Hepatocyte (in vitro differentiated cells): ENCODE data around the gene LOXHD1.

ENCODE experiments used
- EZH2 ChIP-seq: fragments of 200-600 bp; sonication (generic); IDR thresholded peaks from 2 replicates; pipeline ENCODE4 v1.6.1; 2016; ENCODE audit warnings: antibody characterized with exemption, mild to moderate bottlenecking, borderline replicate concordance
- TF ChIP-seq, protein P1 (sequence below): fragments of 200-600 bp; sonication (generic); IDR thresholded peaks from 2 replicates; pipeline ENCODE4 v1.5.1; 2016; ENCODE audit warnings: antibody characterized with exemption, mild to moderate bottlenecking; ENCODE audit not compliant: poor library complexity

DNA sequence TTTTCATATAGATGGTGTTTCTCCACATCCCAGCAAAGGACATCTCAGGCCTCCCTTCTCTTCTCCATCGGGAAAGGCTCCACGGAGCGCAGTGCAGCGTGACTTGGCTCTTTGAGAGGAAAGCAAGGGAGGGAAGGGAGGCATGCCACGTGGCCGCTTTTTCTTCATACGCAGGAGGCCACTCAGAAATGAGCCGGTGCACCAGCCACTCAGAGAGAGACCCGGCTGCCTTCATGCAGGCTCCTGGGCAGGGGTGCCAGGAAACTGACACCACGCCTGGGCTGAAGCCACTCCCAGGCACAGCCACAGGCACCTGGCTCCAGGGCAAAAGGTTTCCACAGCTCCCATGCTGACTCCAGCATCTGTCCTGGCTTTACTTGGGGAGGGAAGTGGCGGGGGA, 11.1 kb upstream of the LOXHD1 start:
- TF ChIP-seq, protein P1, sequence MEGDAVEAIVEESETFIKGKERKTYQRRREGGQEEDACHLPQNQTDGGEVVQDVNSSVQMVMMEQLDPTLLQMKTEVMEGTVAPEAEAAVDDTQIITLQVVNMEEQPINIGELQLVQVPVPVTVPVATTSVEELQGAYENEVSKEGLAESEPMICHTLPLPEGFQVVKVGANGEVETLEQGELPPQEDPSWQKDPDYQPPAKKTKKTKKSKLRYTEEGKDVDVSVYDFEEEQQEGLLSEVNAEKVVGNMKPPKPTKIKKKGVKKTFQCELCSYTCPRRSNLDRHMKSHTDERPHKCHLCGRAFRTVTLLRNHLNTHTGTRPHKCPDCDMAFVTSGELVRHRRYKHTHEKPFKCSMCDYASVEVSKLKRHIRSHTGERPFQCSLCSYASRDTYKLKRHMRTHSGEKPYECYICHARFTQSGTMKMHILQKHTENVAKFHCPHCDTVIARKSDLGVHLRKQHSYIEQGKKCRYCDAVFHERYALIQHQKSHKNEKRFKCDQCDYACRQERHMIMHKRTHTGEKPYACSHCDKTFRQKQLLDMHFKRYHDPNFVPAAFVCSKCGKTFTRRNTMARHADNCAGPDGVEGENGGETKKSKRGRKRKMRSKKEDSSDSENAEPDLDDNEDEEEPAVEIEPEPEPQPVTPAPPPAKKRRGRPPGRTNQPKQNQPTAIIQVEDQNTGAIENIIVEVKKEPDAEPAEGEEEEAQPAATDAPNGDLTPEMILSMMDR, result no peak
- no peak for TF ChIP-seq EZH2
